NCI-H2081 (cell line): ENCODE measurements around the gene RIMBP2.

ENCODE experiments used
- DNase-seq, 2 experiments: peaks; one replicate each; lab custom pipeline; 2025; lab: John Stamatoyannopoulos, UW

RIMBP2 gene

DNA sequence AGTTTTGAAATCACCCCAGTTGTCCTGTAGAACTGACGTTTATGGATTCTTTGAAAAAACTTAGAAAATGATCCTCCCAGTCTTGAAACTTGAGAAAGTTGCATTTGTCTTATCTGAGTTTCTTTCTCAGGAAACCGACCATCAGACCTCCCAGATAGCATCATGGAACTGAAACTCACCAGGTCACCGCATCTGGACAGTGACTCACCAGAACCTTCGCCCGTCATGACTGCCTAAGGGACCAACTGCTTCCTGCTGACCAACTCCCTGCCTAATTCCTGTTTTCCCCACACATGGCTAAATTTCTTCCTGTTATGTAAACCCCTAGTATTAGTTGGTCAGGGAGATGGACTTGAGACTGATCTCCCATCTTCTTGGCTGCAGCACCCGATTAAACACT is 175.7 kb downstream of the RIMBP2 start:
- DNase-seq: no peak

DNA sequence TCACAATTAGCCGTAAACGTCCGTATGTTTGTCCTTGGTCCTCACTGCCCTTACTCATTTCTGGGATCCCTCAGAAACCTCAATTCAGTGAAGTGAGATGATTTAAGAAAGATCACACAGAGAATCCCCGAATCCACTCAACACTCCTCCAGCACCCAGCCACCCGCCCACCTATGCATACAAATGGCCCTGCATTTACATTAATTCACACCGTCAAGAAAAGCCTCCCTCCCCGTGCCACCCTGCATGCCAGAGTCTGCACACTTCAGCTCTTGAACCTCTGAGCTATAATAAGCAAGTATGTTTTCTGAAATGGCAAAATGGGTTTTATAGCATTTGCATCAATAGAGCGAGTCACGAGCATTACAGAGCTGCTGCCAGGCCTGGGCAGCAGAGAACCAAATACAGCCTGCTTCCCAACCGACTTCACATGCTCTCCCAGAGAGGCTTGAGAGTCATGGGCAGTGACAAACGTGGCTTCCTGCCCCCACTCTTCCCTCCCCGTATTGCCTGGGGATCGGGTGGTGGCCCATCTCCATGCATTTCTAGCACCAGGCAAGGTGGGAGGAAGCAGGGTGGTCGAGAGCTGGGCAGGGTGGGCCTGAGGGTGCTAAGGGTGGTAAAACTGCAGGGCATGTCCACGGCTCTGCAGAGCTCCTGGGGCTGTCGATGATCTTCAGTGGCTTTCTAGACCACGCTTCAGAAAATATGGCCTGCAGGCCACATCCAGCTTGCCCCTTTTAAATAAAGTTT is 177.6 kb downstream of the RIMBP2 start:
- no peak for DNase-seq

DNA sequence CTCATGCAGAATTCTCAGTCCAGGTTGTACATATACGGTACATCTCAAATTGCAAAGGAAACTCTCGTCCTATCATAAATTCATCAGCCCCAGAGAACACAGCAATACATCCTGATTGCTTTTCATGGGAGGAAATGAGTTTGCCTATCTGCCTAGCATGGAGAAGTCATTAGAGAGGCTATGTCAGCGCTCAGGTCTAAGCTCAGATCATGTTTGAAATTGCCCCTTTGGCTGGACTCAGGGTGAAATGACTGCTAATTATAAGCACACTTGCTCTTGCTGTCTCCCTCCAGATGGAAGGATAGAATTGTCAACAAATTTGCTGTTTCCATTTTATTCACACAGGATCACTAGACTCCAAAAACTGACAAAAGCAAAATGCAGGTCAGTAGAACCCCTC is 178.4 kb downstream of the RIMBP2 start:
- DNase-seq: peak; percentile 19 to 48

DNA sequence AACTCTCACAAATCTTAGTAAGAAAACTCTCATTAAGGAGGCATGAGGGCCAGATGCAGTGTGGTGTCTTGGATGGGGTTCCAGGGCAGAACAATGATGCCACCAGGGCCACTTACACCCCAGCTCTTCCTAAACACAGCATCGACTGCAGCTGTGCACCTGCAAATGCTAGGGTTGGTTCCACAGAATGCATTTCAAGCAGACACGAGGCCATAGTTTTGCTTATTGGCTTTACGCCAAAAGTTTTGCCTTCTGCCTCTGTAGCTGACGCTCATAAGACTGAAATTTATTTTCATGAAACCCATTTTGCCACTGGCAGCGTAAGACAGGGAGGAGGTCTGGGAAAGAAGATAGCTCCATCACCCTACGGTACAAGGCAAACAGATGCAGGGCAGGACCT is 179.0 kb downstream of the RIMBP2 start:
- peak in 1 of 2 experiments; percentile 29 for DNase-seq

DNA sequence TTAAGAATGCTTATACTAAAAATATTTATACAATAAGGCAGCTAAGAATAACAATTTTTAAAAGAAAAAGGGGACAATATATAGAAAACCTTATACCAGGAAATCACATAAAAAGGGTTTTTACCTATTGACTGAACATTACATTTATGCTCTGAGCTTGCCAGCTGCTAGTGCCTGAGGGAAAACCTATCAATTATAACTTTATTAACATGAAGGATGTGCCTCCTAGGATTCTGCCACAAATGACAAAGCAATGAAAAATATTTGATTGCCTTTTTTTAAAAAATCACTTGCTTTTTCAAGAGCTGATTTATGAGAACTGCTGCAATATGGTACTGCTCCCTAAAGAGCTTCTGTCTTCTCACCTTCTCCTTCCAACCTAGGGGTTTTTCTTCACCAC is 185.7 kb downstream of the RIMBP2 start:
- DNase-seq: no peak

DNA sequence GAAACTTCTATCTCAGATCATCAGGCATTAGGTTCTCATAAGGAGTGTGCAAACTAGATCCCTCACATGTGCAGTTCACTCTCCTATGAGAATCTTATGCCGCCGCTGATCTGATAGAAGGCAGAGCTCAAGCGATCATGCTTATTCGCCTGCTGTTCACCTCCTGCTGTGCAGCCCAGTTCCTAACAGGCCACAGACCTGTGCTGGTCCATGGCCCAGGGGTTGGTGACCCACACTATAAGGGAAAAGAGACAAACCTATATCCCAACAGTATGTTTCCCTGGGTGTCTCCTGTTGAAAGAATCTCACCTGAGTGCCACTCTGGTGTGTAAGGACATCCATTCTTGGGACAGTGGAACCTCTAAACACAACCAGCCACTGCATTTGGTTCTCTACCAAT is 186.3 kb downstream of the RIMBP2 start:
- no peak for DNase-seq

DNA sequence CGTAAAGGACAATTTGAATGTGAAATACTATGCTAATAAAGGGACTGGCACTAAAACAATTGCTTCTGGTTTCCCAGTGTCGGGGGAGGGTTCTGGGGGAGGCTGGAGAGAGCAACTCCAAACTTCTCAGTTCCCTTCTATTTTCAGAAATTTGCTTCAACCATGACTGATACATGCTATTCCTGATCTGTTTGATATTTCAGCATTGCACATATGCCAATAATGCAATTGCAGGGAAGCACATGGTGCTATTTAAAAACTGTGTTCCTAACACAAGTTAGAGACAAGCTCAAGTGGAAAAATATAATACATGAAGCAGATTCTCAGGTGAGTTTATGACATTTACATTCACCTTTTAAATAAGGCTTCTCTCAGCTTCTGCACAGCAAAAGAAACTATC is 188.9 kb downstream of the RIMBP2 start:
- DNase-seq: no peak

DNA sequence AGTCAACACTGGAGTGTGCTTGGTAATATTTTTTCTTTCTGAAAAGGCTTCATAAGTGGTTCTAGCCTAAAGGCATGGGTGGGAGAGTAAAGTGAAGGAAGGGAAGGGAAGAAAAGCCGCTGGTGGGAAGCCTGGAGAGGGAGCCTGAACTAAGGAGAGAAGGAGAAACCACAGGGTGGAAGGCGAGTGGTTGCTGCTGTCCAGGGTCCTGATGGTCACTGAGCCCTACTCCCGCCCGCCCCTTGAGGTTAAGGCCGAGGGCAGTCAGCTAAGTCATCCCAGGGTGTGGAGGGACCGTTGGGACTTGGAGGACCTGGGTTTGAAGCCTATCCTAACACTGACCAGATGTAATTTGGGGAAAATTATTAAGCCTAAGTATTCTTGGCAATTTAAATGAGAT is 189.3 kb downstream of the RIMBP2 start:
- DNase-seq: no peak

DNA sequence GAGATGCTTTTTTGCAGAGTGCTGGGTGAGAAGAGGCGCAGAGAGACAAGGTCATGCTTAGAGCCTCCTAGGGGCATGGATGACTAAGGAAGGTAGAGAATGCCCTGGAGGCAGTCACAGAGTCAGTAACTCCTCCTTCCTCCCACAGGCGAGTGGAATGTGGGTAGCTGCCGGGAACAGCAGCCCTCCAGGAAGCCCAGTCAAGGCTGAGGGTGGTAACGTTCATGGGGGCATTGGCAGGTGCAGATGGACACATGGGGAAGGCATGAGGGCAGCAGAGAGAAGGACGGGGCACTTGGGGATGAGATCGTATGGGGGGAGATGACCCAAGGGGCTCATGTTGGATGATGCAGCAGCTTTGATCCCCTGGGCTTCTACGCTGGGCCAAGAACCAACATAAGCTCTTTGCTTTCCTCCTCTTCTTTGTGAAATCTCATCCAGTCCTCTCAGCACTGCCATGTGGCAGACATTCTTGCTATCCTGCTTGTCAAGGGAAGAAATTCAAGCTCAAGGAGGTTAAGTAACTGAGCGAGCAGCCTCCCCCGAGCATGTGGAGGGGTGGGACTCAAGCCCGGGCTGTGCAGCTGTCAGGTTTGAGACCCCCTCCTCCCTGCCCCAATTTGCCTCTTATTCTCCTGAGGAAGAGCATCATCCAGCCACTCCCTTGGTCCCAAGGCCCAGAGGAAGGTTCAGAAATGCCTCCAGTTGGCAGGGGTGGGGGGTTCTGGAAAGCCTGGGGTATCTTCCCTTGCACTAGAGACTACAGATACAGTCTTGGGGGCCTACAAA is 190.5 kb downstream of the RIMBP2 start:
- no peak for DNase-seq

DNA sequence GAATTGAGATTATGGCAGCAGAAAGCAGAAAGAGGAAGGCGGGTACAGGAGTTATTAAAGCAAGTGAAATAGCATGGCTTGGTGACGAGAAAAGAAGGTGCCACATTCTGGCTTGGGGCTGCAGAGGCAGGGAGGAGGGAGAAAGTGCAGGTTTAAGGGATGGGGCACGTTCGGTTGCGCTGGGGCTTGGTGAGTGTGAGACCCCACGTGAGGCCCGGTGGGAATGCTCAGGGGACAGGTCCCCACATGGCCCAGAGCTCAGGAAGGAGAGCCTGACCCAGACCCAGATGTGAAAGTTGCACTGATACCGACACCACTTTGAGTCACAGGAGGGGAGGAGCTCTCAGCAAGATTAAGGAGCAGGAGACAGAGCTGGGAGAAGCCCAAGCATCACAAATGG is 191.3 kb downstream of the RIMBP2 start:
- no peak for DNase-seq

DNA sequence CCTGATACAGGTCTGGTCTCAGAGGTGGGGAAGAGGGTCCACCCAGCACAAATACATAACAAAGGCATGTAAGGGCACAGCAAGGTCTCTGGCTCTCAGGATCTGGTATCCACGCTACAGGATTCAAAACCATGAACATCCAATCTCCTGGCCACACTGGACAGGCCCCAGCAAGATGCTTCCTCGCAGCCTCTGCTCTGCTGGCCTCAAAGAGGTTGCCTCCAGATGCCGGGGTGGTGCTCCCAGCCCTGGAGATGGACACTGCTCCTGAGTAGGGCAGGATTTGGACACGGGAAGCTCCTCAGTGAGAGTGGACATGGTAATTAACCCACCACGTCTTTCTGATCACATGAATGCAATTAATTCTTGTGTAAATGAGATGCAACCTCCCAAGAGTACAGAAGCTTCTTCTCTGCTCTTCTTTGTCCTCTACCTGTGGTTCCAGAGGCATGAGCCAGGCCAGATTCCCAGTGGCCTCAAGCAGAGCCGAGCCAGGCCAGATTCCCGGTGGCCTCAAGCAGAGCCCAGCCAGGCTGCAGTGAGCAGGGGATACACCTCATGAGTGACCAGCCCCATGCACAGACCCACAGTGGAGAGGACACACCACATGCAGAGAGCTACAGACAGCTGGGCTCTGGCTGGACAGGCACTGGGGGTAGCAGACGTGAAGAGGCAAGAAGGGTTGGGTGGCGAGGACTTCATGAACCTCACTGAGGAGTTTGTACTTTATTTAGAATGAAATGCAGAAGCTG is 192.1 kb downstream of the RIMBP2 start:
- no peak for DNase-seq

DNA sequence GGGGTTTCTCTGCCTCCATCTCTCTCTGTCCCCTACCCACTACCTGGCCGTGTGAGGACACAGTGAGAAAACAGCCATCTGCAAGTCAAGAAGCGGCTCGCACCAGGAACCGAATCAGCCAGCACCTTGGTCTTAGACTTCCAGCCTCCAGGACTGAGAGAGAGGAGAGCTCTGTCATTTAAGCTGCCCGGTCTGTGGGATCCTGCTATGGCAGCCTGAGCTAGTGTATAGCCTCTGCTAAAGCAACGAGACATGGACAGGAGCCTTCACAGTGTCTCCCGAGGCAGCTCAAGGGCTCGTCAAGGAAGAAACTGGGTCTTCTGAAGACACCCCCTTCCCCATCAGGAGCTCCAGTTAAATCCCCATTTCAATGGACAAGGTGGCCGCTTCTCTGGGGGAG is 192.9 kb downstream of the RIMBP2 start:
- no peak for DNase-seq

DNA sequence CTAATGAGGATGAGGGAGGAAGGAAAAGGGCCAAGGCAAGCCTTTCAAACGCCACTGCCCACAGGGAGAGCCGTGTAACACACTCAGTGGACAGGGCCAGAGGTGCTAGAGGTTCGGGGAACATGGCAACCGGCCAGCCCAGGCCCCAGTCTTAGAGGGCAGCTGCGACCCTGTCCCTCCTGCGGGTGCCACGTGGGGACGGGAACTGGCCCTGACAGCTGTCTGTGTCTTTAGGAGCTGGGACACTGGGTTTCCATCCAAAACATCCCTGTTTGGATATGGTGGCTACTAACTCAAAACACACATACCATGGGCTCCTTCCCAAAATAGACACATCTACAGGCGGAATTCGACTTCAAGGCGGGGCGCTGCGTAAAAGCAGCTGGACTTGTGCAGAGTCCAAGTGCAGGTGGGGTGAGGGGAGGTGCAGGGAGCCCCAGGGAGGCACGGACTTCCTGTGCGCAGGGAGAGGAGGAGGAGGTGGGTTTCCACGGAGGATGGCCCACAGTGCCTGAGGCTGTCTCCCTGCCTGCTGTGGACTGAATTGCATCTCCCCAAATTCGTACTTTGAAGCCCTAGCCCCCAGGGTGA is 193.8 kb downstream of the RIMBP2 start:
- no peak for DNase-seq

DNA sequence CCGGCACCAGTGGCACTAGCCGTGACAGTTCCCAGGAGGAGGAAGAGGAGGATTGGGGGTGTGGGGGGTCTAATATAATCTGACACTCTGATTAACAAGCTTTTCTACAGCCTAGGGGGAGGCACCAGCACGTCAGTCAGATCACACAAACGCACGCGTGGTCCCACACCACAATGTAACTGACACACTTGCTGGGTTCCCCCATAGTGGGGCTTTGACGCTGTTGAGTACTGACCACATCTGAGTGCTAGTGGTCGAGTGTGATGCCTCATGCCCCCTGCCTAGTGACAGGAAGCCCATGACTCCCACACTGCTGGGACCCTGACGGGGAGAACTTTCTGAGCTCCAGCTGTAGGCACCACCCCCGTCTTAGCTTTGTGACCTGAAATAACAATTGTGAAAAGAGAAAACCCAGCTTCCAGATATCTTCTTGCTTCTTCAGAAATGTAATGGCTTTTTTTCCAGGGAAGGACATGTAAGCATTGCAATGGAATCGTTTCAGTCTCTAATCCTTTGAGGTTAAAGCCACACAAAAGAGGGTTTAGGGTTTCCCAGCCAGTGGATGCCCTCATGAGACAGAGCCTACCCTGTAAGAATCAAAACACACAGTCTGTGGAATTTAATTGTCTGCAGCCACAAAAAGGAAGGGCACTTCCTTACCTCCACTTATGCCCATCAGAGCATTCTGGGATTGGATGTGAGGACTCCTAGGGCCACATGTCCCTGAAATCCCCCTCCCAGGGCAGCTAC is 194.5 kb downstream of the RIMBP2 start:
- no peak for DNase-seq

DNA sequence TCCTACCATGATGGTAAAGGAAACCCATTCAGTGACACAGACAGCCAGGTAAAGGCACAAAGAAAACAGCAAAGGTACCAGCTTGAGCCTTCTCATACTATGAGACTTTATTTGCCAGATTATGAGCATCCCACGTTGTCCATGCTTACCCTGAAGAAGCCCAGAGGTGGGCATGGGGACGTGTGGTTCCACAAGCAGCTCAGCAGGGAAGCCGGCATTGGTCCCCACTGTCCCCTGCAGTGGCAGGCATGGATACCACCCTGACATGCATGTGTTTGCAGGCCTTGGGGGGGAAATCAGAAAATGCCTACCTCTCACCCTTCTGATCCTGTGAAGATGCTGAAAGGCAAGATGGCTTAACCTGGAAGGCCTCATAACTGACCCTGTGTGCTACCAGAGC is 195.3 kb downstream of the RIMBP2 start:
- DNase-seq: no peak

DNA sequence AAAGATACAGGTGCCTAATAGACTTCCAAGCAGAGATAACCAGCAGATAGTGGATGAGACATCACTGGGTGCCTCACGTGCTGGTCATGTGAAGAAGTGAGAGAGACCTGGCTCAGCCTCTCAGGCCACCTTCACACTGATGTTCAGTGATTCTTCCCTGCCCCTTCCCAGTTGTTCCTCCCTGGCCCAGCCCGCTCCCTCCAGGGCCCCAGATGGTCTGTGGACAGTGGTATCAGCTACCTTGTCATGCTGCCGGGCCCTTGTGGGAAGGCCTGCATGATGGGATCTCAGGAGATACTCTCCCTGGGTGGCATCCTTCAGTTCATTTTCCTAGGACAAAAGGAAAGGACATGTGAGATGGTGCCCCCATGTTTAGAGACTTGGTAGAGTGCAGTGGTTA is 198.5 kb downstream of the RIMBP2 start:
- no peak for DNase-seq

DNA sequence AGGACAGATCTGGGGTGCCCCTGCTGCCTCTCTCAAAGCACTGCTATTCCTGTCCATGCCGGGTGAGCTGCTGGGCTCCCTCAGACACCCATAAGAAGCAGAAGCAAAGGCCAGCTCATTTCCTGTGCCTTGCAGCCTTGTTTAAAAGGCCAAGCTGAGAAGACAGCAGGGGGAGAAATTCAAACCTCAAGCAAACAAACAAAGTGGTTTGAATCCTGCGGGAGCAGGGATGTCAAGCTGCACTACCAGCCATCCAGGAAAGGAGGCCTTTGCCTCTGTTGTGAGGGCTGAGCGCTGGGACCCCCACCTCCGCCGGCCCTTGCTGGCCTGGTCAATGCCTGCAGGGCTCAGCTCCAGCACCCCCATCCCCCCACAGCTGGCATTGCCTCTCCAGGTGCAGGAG is 201.9 kb downstream of the RIMBP2 start:
- DNase-seq: peak; percentile 41 to 80

DNA sequence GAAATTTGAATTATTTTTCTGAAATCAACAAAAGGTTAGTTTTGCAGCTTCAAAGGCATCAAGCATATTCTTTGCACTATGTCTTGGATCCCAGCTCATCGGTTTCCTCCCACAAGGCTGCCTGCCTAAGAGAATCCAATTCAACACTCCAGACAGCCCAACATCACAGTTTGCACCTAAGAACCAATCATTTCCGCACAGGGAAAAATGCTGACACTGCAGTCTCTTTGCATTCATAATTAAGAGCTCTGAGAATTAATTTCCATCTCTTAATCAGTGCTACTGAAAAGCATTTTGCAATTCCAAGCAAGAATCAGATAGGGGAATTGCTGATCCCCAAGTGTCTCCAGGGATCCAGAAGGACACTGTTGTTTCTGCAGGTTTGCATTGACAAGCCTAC is 202.5 kb downstream of the RIMBP2 start:
- no peak for DNase-seq

DNA sequence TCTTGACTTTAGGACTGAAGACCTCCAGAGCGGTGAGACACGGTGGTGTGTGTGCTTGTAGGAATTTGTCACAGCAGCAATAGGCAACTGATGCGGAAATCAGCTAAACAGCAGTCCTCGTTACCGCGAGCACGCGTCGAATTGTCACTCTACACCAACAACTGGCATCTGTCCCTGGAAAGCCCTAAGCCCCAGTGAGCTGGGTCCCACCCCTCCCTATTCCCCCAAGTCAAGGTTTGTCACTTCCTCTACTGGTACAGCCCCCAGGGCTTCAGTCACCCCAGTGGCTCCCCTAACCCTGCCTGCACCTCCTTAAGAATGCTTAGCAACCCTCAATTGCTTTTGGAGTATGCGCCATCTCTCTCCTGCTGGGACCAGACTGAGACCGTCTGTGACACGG is 204.8 kb downstream of the RIMBP2 start:
- no peak for DNase-seq

DNA sequence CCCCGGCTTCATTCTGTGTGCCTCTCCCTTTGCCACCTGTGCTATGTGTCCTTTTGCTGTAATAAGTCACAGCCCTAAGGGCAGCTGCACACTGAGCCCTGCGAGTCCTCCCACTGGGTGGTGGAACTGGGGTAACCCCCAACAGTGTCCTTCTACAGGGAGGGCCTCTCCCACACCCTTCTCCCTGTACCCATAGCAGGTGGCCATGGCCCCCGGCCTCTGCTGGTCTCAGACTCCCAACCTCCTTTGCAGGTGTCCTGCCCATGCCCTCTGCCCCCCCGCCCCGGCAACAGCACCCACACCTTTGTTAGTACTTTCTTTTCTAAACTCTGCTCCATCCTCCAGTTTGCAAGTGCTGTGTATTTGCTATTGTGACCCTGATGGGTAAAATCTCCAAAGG is 206.6 kb downstream of the RIMBP2 start:
- DNase-seq: no peak

DNA sequence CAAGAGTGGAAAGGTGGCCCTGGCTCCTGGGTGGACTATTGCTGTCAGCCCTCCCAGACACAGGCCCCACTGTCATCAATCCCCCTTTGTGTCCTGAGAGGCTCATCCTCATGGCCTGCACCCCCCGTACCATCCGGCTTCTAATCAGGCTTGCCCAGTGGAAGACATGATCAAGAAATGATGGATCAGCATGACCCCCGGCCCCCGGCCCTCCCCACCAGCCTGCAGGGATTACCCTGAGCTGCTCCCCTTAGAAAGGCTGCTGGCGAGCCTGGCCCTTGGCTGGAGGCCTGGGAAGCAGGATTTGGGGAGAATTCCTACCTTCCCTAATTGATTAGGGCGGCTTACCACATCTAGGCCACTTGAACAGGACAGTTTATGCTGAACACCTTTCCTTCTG is 207.3 kb downstream of the RIMBP2 start:
- DNase-seq: no peak

DNA sequence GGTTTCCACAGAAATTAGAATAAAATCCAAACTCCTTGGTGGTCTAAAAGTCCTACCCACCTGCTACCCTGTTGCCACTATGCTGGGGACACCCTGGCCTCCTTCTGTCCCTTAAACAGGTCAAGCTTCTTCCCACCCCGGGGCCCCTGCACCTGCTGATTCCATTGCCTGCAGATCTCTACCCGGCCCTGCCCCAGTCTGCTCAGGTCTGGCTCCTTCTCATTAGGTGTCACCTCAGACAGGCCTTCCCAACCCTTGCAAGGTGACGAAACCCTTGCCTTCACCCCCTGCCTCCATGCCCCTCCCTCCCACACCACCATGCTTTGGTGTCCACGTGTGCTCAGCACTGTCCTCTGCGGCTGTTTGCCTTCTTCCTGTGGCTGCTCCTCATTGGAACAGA is 207.8 kb downstream of the RIMBP2 start:
- DNase-seq: no peak
